ENCODE measurements around the gene C21orf91.

DNA sequence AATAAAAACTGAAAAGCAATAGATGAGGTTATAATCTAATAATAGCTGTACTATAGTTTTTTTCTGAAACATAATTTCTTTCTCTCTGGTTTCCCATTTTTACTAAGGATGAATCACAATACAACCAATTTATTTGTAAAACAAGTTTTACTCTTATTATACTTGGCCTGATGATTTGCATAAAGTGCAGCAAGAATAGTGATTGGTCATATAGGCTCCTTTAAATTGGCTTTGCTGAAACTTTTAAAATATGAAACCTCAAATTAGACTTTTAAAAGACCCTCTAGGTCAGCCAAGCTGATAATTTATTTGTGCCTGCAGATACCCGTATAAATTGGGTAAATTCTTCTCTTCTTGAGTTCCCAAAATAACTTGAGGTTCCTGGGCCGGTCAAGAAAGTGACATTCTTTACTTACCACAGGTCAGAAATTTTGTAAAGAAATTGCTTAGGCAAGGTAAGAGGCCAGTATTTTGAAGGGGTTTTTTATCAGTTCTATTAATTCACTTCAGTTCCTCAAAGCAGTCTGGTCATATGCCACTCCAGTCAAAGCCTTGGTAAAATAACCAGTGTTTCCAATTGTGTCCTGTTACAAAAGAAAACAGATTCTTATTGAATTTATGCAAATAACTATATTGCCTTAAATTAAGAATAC lies 76.1 kb downstream of the C21orf91 start:
- TF ChIP-seq CTCF (IDR thresholded peaks at IDR 0.05; ENCODE audit: low read depth, low read length, poor library complexity, severe bottlenecking) (no peak), EZH2phosphoT487 (IDR thresholded peaks at IDR 0.05; ENCODE audit: borderline replicate concordance, low read length) (no peak)

Measured in DOHH2 (cell line).